ENCODE data around the gene RHOB.
"Not testable (repeated sequence)": the region's sequence is repeated elsewhere in the genome, so short reads cannot be mapped to it uniquely, and the experiment has no call there.

DNA sequence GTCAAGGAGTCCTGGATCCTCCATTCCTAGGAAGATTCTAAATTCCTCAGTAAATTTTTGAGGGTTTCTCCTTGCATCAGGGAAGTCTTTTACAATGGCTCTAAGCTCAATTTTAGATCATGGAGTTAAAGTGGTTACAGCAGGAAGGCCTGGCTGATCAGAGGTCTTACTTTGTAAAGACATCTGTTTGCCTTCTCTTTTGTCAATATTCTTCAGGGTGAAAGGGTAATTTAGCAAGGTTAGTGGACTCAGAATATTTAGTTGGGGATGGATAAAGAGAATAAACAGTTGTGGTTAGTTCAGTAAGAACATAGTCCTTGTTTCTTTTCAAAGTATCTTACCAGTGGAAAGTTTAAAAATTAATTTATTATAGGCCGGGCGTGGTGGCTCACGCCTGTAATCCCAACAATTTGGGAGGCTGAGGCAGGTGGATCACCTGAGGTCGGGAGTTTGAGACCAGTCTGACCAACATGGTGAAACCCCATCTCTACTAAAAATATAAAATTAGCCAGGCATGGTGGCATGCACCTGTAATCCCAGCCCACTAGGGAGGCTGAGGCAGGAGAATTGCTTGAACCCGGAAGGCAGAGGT is 29.5 kb upstream of the RHOB start:
- TF ChIP-seq, protein P1, sequence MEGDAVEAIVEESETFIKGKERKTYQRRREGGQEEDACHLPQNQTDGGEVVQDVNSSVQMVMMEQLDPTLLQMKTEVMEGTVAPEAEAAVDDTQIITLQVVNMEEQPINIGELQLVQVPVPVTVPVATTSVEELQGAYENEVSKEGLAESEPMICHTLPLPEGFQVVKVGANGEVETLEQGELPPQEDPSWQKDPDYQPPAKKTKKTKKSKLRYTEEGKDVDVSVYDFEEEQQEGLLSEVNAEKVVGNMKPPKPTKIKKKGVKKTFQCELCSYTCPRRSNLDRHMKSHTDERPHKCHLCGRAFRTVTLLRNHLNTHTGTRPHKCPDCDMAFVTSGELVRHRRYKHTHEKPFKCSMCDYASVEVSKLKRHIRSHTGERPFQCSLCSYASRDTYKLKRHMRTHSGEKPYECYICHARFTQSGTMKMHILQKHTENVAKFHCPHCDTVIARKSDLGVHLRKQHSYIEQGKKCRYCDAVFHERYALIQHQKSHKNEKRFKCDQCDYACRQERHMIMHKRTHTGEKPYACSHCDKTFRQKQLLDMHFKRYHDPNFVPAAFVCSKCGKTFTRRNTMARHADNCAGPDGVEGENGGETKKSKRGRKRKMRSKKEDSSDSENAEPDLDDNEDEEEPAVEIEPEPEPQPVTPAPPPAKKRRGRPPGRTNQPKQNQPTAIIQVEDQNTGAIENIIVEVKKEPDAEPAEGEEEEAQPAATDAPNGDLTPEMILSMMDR (IDR thresholded peaks at IDR 0.05), result not testable (repeated sequence)
- not testable (repeated sequence) for TF ChIP-seq POLR2A (IDR thresholded peaks at IDR 0.05); POLR2AphosphoS5 (IDR thresholded peaks at IDR 0.05; ENCODE audit: insufficient read depth in 1 of 2, low read depth in 1 of 2)
